Erythroblast (primary cell): ENCODE measurements around the gene ABCA7.

ENCODE experiments used
- GATA1 ChIP-seq: IDR thresholded peaks from 2 replicates; pipeline ENCODE4 v1.6.1; 2011; ENCODE audit warnings: low read depth, mild to moderate bottlenecking, control low read depth, low read length, moderate library complexity
- POLR2A ChIP-seq: IDR thresholded peaks from 2 replicates; pipeline ENCODE4 v1.6.1; 2011; ENCODE audit warnings: mild to moderate bottlenecking, low read length

GRCh38 chr19:1017906-1018305 lies 22.0 kb upstream of the ABCA7 start:
- TF ChIP-seq POLR2A = no peak
- no peak for TF ChIP-seq GATA1
